ENCODE data around the gene CEMIP2.
A peak's percentile ranks its signal among the peaks of the same experiment; 100 is the strongest.
"Not testable (repeated sequence)": the region's sequence is repeated elsewhere in the genome, so short reads cannot be mapped to it uniquely, and the experiment has no call there.

Gene CEMIP2, protein sequence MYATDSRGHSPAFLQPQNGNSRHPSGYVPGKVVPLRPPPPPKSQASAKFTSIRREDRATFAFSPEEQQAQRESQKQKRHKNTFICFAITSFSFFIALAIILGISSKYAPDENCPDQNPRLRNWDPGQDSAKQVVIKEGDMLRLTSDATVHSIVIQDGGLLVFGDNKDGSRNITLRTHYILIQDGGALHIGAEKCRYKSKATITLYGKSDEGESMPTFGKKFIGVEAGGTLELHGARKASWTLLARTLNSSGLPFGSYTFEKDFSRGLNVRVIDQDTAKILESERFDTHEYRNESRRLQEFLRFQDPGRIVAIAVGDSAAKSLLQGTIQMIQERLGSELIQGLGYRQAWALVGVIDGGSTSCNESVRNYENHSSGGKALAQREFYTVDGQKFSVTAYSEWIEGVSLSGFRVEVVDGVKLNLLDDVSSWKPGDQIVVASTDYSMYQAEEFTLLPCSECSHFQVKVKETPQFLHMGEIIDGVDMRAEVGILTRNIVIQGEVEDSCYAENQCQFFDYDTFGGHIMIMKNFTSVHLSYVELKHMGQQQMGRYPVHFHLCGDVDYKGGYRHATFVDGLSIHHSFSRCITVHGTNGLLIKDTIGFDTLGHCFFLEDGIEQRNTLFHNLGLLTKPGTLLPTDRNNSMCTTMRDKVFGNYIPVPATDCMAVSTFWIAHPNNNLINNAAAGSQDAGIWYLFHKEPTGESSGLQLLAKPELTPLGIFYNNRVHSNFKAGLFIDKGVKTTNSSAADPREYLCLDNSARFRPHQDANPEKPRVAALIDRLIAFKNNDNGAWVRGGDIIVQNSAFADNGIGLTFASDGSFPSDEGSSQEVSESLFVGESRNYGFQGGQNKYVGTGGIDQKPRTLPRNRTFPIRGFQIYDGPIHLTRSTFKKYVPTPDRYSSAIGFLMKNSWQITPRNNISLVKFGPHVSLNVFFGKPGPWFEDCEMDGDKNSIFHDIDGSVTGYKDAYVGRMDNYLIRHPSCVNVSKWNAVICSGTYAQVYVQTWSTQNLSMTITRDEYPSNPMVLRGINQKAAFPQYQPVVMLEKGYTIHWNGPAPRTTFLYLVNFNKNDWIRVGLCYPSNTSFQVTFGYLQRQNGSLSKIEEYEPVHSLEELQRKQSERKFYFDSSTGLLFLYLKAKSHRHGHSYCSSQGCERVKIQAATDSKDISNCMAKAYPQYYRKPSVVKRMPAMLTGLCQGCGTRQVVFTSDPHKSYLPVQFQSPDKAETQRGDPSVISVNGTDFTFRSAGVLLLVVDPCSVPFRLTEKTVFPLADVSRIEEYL (N-terminal part only)

DNA sequence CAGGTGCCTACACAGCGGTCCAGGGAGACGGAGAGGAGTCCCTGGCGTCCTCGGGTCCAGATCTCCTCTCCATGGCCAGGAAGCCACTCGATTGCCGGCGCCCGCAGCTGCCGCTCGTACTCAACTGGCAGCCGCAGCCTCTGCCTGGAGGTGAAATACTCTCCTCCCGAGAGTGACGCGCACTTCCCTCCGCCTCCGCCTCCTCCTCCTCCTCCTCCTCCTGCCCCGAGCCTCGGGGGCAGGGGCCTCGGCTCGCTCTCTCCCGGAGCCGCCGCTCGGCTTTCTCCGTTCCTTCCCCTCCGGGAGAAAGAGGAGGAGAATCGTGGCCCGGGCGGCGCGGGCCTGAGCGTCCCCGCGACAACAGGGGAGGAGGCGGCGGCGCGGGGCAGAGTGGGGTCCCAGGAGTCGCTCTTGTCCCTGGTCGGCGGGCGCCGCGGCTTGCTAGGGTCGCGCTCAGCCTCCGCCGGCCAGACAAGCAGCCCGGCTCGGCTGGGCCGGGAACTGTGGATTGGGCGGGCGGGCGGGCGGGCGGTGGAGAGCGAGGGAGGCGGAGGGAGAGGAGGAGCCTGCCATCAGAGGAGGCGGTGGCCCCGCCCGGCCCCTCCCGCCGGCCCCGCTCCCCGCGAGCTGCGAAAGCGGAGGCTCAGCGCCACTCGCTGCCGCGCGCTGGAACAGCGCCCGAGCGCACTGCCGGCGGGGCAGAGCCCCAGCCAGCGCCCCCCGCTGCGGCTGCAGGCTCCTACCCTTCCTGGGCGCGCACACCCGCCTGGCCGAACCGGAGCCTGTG is at the start of gene CEMIP2:
Gene CEMIP2 (minus strand): TSS at position 126 of the 787 bp plus-strand sequence. CDS start 18,140 bp downstream, outside the sequence.
- Histone ChIP-seq H3K36me3 (ENCODE audit: control insufficient read depth in 2 of 2, insufficient read depth in 2 of 2, low read length in 2 of 2) (no peaks in the 10 kb centered on the region), H3K4me3 (ENCODE audit: low read length in 2 of 2) (peak within 1 kb of the TSS; percentile 81 to 89), H3K27ac (ENCODE audit: low read length) (peak within 1 kb of the TSS; percentile 81), H3K9me3 (ENCODE audit: control insufficient read depth in 2 of 2, low read length in 2 of 2) (no peaks in the 10 kb centered on the region), H3K4me1 (ENCODE audit: control insufficient read depth, insufficient read depth, low read length) (peaks cover 13% of the 10 kb centered on the region), H3K27me3 (ENCODE audit: control insufficient read depth in 1 of 2, insufficient read depth in 2 of 2, low read length in 2 of 2) (no peaks in the 10 kb centered on the region), H3K9ac (ENCODE audit: low read length in 2 of 2) (peak within 1 kb of the TSS; percentile 79 to 80)

DNA sequence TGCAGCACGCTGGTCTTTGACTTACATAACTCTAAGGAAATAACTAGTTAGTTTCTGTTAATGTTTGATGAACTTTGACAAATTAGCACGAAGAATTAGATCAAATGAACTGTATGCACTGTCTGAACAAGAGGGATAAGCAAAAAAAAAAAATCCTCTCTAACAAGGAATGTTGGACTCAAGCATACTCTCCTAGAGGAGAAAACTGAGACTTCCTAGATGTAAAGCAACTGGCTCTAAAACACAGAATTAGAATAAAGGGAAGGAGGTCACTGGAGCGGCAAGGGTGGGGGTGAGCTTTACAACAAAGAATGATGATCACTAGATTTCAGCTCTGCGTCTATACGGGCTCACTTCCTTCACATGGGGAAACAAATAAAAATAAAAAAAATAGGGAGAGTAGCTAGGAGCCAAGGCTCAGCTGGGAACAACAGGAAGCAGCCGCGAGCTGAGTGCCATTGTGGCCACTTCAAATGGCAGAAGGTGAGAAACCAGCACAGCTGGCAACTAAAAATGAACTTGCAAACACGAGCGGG is 48.7 kb upstream of the CEMIP2 start:
- Histone ChIP-seq H3K27ac (ENCODE audit: low read length) (no peak overlapping the region), H3K27me3 (ENCODE audit: control insufficient read depth in 1 of 2, insufficient read depth in 2 of 2, low read length in 2 of 2) (no peaks in the 10 kb centered on the region), H3K36me3 (ENCODE audit: control insufficient read depth in 2 of 2, insufficient read depth in 2 of 2, low read length in 2 of 2) (no peaks in the 10 kb centered on the region), H3K4me3 (ENCODE audit: low read length in 2 of 2) (no peak overlapping the region), H3K9ac (ENCODE audit: low read length in 2 of 2) (no peak overlapping the region), H3K4me1 (ENCODE audit: control insufficient read depth, insufficient read depth, low read length) (peaks cover 3% of the 10 kb centered on the region), H3K9me3 (ENCODE audit: control insufficient read depth in 2 of 2, low read length in 2 of 2) (no peaks in the 10 kb centered on the region)

DNA sequence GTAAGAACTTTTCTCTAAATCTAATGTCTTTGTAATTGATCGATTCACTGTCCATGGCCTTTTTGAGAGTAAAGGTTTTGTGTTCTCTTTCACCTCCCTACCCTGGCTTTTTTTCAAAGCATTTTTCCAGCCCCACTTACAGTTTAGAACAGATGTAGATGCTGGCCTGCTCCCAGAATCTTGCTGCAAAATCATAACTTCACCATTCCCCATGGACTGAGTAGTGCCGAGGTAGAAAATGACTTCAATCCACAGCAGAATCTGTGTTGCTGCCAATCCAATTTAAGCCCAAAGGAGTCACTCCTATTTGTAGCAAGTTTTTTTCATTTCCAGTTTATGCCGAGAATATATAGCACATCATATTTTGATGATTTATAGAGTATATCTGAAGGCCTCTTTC is 46.5 kb upstream of the CEMIP2 start:
- Histone ChIP-seq H3K4me3 (ENCODE audit: low read length in 2 of 2) (no peak overlapping the region), H3K27ac (ENCODE audit: low read length) (no peak overlapping the region), H3K27me3 (ENCODE audit: control insufficient read depth in 1 of 2, insufficient read depth in 2 of 2, low read length in 2 of 2) (no peaks in the 10 kb centered on the region), H3K9ac (ENCODE audit: low read length in 2 of 2) (no peak overlapping the region), H3K9me3 (ENCODE audit: control insufficient read depth in 2 of 2, low read length in 2 of 2) (no peaks in the 10 kb centered on the region), H3K36me3 (ENCODE audit: control insufficient read depth in 2 of 2, insufficient read depth in 2 of 2, low read length in 2 of 2) (no peaks in the 10 kb centered on the region), H3K4me1 (ENCODE audit: control insufficient read depth, insufficient read depth, low read length) (peaks cover 3% of the 10 kb centered on the region)

DNA sequence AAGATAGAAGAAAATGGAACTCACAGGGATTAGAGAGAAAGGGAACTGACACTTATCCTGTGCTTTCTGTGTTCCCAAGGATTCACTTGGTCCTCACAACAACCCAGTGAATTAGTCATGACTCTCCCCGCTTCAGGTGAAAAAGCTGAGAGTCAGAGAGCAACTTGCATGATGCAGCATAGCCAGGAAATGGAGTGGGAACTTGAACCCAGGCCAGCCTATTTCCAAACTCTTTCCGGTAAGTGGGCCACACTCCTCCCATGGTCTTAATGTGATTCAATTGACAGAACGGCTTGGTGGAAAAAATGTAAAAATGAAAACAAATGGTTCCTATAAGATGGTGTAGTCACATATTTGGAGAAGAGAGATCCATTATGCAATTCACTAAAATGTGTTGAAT is 45.9 kb upstream of the CEMIP2 start:
- Histone ChIP-seq H3K9ac (ENCODE audit: low read length in 2 of 2) (no peak overlapping the region), H3K9me3 (ENCODE audit: control insufficient read depth in 2 of 2, low read length in 2 of 2) (no peaks in the 10 kb centered on the region), H3K27ac (ENCODE audit: low read length) (no peak overlapping the region), H3K36me3 (ENCODE audit: control insufficient read depth in 2 of 2, insufficient read depth in 2 of 2, low read length in 2 of 2) (no peaks in the 10 kb centered on the region), H3K4me3 (ENCODE audit: low read length in 2 of 2) (no peak overlapping the region), H3K27me3 (ENCODE audit: control insufficient read depth in 1 of 2, insufficient read depth in 2 of 2, low read length in 2 of 2) (no peaks in the 10 kb centered on the region), H3K4me1 (ENCODE audit: control insufficient read depth, insufficient read depth, low read length) (peaks cover 3% of the 10 kb centered on the region)

DNA sequence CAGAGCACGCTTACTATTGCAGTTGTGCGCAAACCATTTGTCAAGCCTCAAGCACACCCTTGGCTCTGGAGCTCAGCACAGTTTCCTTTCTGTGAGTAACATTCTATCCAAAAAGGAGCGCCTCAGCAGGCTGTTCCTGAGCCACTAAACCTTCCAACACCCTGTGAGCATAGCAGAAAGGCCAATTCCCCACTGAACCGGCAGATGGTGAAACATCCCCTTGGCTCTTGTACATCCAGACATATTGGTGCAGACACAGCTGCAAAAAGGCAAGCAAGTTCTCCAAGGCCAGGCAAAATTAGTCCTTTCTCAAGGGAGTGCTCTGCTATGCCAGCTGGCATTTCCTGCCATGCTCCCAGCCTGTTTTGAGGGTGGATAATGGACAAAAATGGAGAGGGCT is 44.1 kb upstream of the CEMIP2 start:
- H3K27me3 ChIP-seq (ENCODE audit: control insufficient read depth in 1 of 2, insufficient read depth in 2 of 2, low read length in 2 of 2), result no peaks in the 10 kb centered on the region
- no peak overlapping the region for H3K27ac ChIP-seq (ENCODE audit: low read length)
- no peak overlapping the region for H3K9ac ChIP-seq (ENCODE audit: low read length in 2 of 2)
- H3K4me3 ChIP-seq (ENCODE audit: low read length in 2 of 2), result no peak overlapping the region
- no peaks in the 10 kb centered on the region for H3K36me3 ChIP-seq (ENCODE audit: control insufficient read depth in 2 of 2, insufficient read depth in 2 of 2, low read length in 2 of 2)
- no peaks in the 10 kb centered on the region for H3K9me3 ChIP-seq (ENCODE audit: control insufficient read depth in 2 of 2, low read length in 2 of 2)
- peaks cover 3% of the 10 kb centered on the region for H3K4me1 ChIP-seq (ENCODE audit: control insufficient read depth, insufficient read depth, low read length)

DNA sequence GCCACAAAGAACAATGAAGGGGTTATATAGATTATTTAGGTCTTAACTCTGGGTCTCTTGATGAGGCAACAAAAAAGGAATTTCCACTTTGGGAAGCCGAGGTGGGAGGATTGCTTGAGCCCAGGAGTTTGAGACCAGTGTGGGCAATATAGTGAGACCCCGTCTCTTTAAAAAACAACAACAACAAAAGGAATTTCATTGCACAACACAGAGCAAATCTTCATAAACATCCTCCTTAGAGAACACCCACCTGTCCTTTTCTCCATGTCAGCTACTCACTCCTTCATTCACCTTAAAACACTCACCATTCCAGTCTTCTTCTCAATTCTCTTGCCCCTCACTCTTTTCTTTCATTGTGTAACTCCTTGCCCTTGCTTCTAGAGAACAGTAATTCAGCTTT is 39.8 kb upstream of the CEMIP2 start:
- Histone ChIP-seq H3K27ac (ENCODE audit: low read length) (no peak overlapping the region), H3K27me3 (ENCODE audit: control insufficient read depth in 1 of 2, insufficient read depth in 2 of 2, low read length in 2 of 2) (no peaks in the 10 kb centered on the region)

DNA sequence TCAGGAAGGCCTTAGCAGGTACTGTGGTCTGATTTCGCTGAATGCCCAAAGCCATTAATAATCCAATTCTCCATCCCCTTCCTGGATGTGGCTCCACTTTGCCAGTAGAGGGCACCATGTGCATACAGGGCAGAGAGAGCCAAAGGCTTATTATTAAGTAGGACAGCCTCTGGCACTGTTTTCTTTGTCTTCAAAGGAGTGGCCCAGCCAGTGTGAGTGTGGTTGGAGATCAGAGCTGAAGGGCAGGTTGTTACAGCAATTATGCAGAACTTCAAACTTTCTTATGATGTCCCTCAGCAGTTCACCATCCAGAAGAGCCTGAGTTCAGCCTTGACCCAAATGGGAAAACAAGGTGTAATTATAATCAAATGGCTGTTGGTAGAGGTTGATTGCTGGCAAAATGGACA is 38.6 kb upstream of the CEMIP2 start:
- Histone ChIP-seq H3K4me3 (ENCODE audit: low read length in 2 of 2) (no peak overlapping the region), H3K27me3 (ENCODE audit: control insufficient read depth in 1 of 2, insufficient read depth in 2 of 2, low read length in 2 of 2) (no peaks in the 10 kb centered on the region), H3K9ac (ENCODE audit: low read length in 2 of 2) (no peak overlapping the region), H3K4me1 (ENCODE audit: control insufficient read depth, insufficient read depth, low read length) (no peaks in the 10 kb centered on the region), H3K27ac (ENCODE audit: low read length) (no peak overlapping the region), H3K36me3 (ENCODE audit: control insufficient read depth in 2 of 2, insufficient read depth in 2 of 2, low read length in 2 of 2) (no peaks in the 10 kb centered on the region), H3K9me3 (ENCODE audit: control insufficient read depth in 2 of 2, low read length in 2 of 2) (no peaks in the 10 kb centered on the region)

More for the DNA sequence above, 39.8 kb upstream of the CEMIP2 start:
- Histone ChIP-seq H3K36me3 (ENCODE audit: control insufficient read depth in 2 of 2, insufficient read depth in 2 of 2, low read length in 2 of 2) (no peaks in the 10 kb centered on the region), H3K9ac (ENCODE audit: low read length in 2 of 2) (no peak overlapping the region), H3K4me3 (ENCODE audit: low read length in 2 of 2) (no peak overlapping the region), H3K4me1 (ENCODE audit: control insufficient read depth, insufficient read depth, low read length) (no peaks in the 10 kb centered on the region), H3K9me3 (ENCODE audit: control insufficient read depth in 2 of 2, low read length in 2 of 2) (no peaks in the 10 kb centered on the region)

DNA sequence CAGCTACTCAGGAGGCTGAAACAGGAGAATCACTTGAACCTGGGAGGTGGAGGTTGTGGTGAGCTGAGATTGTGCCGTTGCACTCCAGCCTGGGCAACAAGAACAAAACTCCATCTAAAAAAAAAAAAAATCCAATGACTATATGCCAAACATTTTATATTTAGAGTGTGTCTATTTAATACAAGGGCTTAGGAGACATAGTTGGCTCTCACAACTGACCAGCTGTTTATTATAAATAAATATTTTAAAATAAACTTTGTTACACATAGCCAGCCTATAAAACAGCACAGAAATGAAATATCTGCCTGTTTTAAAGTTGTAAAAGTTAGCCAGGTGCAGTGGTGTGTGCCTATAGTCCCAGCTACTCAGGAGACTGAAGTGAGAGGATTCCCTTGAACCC is 36.8 kb upstream of the CEMIP2 start:
- not testable (repeated sequence) for H3K36me3 ChIP-seq (ENCODE audit: control insufficient read depth in 2 of 2, insufficient read depth in 2 of 2, low read length in 2 of 2); H3K4me3 ChIP-seq (ENCODE audit: low read length in 2 of 2); H3K9me3 ChIP-seq (ENCODE audit: control insufficient read depth in 2 of 2, low read length in 2 of 2); H3K27me3 ChIP-seq (ENCODE audit: control insufficient read depth in 1 of 2, insufficient read depth in 2 of 2, low read length in 2 of 2); H3K9ac ChIP-seq (ENCODE audit: low read length in 2 of 2); H3K27ac ChIP-seq (ENCODE audit: low read length); H3K4me1 ChIP-seq (ENCODE audit: control insufficient read depth, insufficient read depth, low read length)

DNA sequence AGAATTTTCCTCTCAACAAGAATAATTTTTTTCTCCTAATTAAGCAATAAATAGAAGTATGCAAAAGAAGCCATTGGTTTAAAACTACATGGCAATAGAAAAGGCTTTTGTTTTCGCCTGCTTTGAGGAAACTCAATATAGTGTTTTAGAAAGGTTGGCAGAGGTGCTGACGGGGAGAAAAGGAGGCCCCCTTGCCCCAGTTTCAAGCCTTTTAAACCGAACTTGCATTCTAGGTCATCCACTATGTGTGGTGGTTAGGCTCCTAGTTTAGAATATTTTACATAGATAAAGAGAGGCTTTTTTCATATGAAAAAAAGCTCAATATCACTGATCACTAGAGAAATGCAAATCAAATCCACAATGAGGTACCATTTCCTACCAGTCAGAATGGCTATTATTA is 33.5 kb upstream of the CEMIP2 start:
- no peaks in the 10 kb centered on the region for H3K9me3 ChIP-seq (ENCODE audit: control insufficient read depth in 2 of 2, low read length in 2 of 2)
- H3K4me1 ChIP-seq (ENCODE audit: control insufficient read depth, insufficient read depth, low read length), result no peaks in the 10 kb centered on the region
- no peak overlapping the region for H3K27ac ChIP-seq (ENCODE audit: low read length)
- no peak overlapping the region for H3K4me3 ChIP-seq (ENCODE audit: low read length in 2 of 2)
- no peaks in the 10 kb centered on the region for H3K36me3 ChIP-seq (ENCODE audit: control insufficient read depth in 2 of 2, insufficient read depth in 2 of 2, low read length in 2 of 2)
- no peak overlapping the region for H3K9ac ChIP-seq (ENCODE audit: low read length in 2 of 2)
- no peaks in the 10 kb centered on the region for H3K27me3 ChIP-seq (ENCODE audit: control insufficient read depth in 1 of 2, insufficient read depth in 2 of 2, low read length in 2 of 2)

DNA sequence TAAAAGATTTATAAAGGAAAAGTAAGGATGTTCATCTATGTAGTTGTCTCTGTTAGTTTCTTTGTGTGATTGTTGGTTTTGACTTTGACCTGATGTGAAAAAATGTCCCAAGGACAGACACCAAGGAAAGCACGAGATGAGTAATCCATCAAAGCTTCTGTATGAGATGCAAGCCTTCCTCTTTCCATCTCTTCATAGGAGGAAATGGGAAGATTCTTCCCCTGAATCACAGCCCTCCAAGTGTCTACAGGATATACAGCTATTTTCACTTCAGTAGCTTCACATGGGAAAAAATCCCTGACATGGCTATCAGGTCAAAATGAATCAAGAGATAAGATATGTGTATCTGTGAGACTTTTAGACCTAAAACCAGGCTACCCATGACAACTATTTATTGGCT is 29.0 kb upstream of the CEMIP2 start:
- no peaks in the 10 kb centered on the region for H3K36me3 ChIP-seq (ENCODE audit: control insufficient read depth in 2 of 2, insufficient read depth in 2 of 2, low read length in 2 of 2)
- H3K27me3 ChIP-seq (ENCODE audit: control insufficient read depth in 1 of 2, insufficient read depth in 2 of 2, low read length in 2 of 2), result no peaks in the 10 kb centered on the region
- no peak overlapping the region for H3K4me3 ChIP-seq (ENCODE audit: low read length in 2 of 2)
- H3K9ac ChIP-seq (ENCODE audit: low read length in 2 of 2), result no peak overlapping the region
- no peaks in the 10 kb centered on the region for H3K9me3 ChIP-seq (ENCODE audit: control insufficient read depth in 2 of 2, low read length in 2 of 2)
- no peak overlapping the region for H3K27ac ChIP-seq (ENCODE audit: low read length)
- H3K4me1 ChIP-seq (ENCODE audit: control insufficient read depth, insufficient read depth, low read length), result no peaks in the 10 kb centered on the region
